ENCODE results near the gene B3GAT1.

- no peak for TF ChIP-seq CTCF (IDR thresholded peaks at IDR 0.05 in 2 of 3, conservative IDR thresholded peaks at IDR 0.05 in 1 of 3; ENCODE audit: borderline replicate concordance in 1 of 3, insufficient read depth in 1 of 3, low read depth in 2 of 3, low read length in 2 of 3)
- no peak for TF ChIP-seq RAD21 (IDR thresholded peaks at IDR 0.05; ENCODE audit: low read depth)
- TF ChIP-seq POLR2AphosphoS5 (IDR thresholded peaks at IDR 0.05; ENCODE audit: low read depth, low read length) = no peak
- TF ChIP-seq MAX (IDR thresholded peaks at IDR 0.05) = no peak
- TF ChIP-seq ELF1 (IDR thresholded peaks at IDR 0.05; ENCODE audit: borderline replicate concordance, low read depth) = no peak
- TF ChIP-seq EZH2phosphoT487 (IDR thresholded peaks at IDR 0.05; ENCODE audit: borderline replicate concordance) = no peak
- no peak for TF ChIP-seq EZH2 (IDR thresholded peaks at IDR 0.05)
- TF ChIP-seq CEBPB (IDR thresholded peaks at IDR 0.05; ENCODE audit: low read depth) = no peak
- no peak for TF ChIP-seq ZBTB33 (IDR thresholded peaks at IDR 0.05; ENCODE audit: extremely low read depth, insufficient replicate concordance, low read length)
- no peak for TF ChIP-seq ATF3 (IDR thresholded peaks at IDR 0.05)
- TF ChIP-seq JUND (IDR thresholded peaks at IDR 0.05) = 0 out of 2 replicates have a peak, but pooled peaks have one; percentile 24
Measured at GRCh38 chr11:134334796-134335571, 77.1 kb downstream of the B3GAT1 start.

All from HCT116 (cell line).